ENCODE measurements around the gene CCL14.

DNA sequence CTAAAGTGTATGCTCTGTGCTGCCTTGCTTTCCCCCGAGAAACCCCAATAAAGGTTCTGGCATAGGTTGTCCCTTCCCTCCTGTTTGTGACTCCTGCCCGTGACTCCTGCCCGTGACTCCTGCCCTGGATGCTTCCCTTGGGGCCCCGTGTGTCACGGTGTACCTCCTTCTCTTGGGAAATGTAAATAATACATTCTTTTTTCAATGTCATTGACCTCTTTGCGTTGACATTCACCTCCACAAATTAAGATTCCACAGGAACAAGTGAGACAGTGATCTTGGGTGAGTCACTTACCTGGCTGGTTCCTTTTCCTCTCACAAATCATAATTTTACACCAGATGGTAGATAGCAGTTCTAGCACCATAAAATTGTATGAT is 14.2 kb upstream of the CCL14 start:
- TF ChIP-seq POLR2AphosphoS5 (IDR thresholded peaks at IDR 0.05) (no peak), POLR2A (IDR thresholded peaks at IDR 0.05) (no peak)
- TF ChIP-seq, protein P1, sequence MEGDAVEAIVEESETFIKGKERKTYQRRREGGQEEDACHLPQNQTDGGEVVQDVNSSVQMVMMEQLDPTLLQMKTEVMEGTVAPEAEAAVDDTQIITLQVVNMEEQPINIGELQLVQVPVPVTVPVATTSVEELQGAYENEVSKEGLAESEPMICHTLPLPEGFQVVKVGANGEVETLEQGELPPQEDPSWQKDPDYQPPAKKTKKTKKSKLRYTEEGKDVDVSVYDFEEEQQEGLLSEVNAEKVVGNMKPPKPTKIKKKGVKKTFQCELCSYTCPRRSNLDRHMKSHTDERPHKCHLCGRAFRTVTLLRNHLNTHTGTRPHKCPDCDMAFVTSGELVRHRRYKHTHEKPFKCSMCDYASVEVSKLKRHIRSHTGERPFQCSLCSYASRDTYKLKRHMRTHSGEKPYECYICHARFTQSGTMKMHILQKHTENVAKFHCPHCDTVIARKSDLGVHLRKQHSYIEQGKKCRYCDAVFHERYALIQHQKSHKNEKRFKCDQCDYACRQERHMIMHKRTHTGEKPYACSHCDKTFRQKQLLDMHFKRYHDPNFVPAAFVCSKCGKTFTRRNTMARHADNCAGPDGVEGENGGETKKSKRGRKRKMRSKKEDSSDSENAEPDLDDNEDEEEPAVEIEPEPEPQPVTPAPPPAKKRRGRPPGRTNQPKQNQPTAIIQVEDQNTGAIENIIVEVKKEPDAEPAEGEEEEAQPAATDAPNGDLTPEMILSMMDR (IDR thresholded peaks at IDR 0.05 in 8 of 11, conservative IDR thresholded peaks at IDR 0.05 in 3 of 11), result no peak
